PFSK-1 (cell line): ENCODE results near the gene CEACAM21.

Experiments used
- POLR2AphosphoS5 ChIP-seq: IDR thresholded peaks from 2 replicates; pipeline ENCODE4 v1.6.1; 2012; ENCODE audit warnings: low read depth, mild to moderate bottlenecking, control low read depth, low read length, moderate library complexity
- SIN3A ChIP-seq: IDR thresholded peaks from 2 replicates; pipeline ENCODE4 v1.6.1; 2012; ENCODE audit warnings: mild to moderate bottlenecking, low read length, moderate library complexity, borderline replicate concordance; ENCODE audit not compliant: insufficient read depth
- TAF1 ChIP-seq: IDR thresholded peaks from 2 replicates; pipeline ENCODE4 v1.6.1; 2012; ENCODE audit warnings: low read length, control low read depth, borderline replicate concordance; ENCODE audit not compliant: insufficient read depth

- no peak for TF ChIP-seq TAF1
- no peak for TF ChIP-seq POLR2AphosphoS5
- TF ChIP-seq SIN3A = no peak
Measured at GRCh38 chr19:41588497-41589209, 12.7 kb downstream of the CEACAM21 start.
